H1 (cell line): ENCODE measurements around the gene PHOSPHO2. TPM values are rescaled to one million over a fixed set of nuclear protein-coding genes. Genes with fewer than 3 reads are reported as not detected.

ENCODE experiments used
- CTCF ChIA-PET: fragments of 300-600 bp; sonication (Branson Sonifier 250); formaldehyde crosslinking; loops from one replicate; lab custom pipeline; 2021; ENCODE audit not compliant: partially characterized antibody; lab: Charles Lee
- POLR2A ChIA-PET: fragments of 300-600 bp; sonication (Branson Sonifier 250); formaldehyde crosslinking; loops from one replicate; lab custom pipeline; 2021; ENCODE audit warnings: inconsistent platforms; ENCODE audit not compliant: partially characterized antibody; lab: Charles Lee
- DNase-seq, 2 experiments: peaks; one replicate each; pipeline versions ENCODE4 v3.0.0 to v3.0.0-alpha.2; 2010 to 2022; ENCODE audit warnings: low spot score in 2 of 2, low read depth in 1 of 2, mixed read lengths in 1 of 2
- FAIRE-seq: peaks from 2 replicates; lab custom pipeline; 2011; peaks lifted over from hg19 to GRCh38; lab: Jason Lieb, UNC
- H2AFZ ChIP-seq: 2 replicates; pipeline ENCODE4 v1.8.1; 2012; ENCODE audit warnings: low read length, inconsistent platforms
- H2AK5ac ChIP-seq: 2 replicates; pipeline ENCODE4 v1.6.1; 2013; ENCODE audit warnings: low read depth, low read length
- H2BK120ac ChIP-seq: replicated peaks from 2 replicates; pipeline ENCODE3; 2013; ENCODE audit warnings: low read depth, low read length, inconsistent platforms
- H2BK12ac ChIP-seq: 2 replicates; pipeline ENCODE4 v1.6.1; 2013; ENCODE audit warnings: low read depth, low read length
- H2BK15ac ChIP-seq: 2 replicates; pipeline ENCODE4 v1.6.1; 2013; ENCODE audit warnings: low read length
- H2BK20ac ChIP-seq: 2 replicates; pipeline ENCODE4 v1.6.1; 2013; ENCODE audit warnings: low read length
- H2BK5ac ChIP-seq: 2 replicates; pipeline ENCODE4 v1.6.1; 2013; ENCODE audit warnings: low read depth, low read length
- H3K14ac ChIP-seq: 2 replicates; pipeline ENCODE4 v1.6.1; 2013; ENCODE audit warnings: inconsistent platforms; ENCODE audit not compliant: insufficient read length
- H3K18ac ChIP-seq: 2 replicates; pipeline ENCODE4 v1.6.1; 2013; ENCODE audit warnings: low read length; ENCODE audit errors: extremely low read depth
- H3K23ac ChIP-seq: 2 replicates; pipeline ENCODE4 v1.6.1; 2013; ENCODE audit warnings: inconsistent platforms; ENCODE audit not compliant: insufficient read length
- H3K23me2 ChIP-seq: 2 replicates; pipeline ENCODE4 v1.6.1; 2013; ENCODE audit warnings: low read depth, low read length
- H3K27ac ChIP-seq: 2 replicates; pipeline ENCODE4 v1.6.1; 2011; ENCODE audit warnings: low read depth, low read length, inconsistent platforms
- H3K27me3 ChIP-seq, 4 experiments: replicated peaks in 1 of 4; 1 replicate in 1 of 4; 2 replicates in 3 of 4; pipeline versions ENCODE4 v1.6.1 to v1.8.1; 2011 to 2013; ENCODE audit warnings: low read length in 3 of 4, mild to moderate bottlenecking in 3 of 4, inconsistent platforms in 2 of 4, mixed read lengths in 2 of 4, moderate library complexity in 1 of 4; ENCODE audit not compliant: control insufficient read depth in 3 of 4, insufficient read depth in 3 of 4; ENCODE audit errors: extremely low read depth in 1 of 4
- H3K36me3 ChIP-seq, 4 experiments: 2 replicates each; pipeline versions ENCODE4 v1.6.1 to v1.8.1; 2011 to 2013; ENCODE audit warnings: mild to moderate bottlenecking in 4 of 4, low read length in 3 of 4, moderate library complexity in 2 of 4, control low read depth in 1 of 4, inconsistent platforms in 1 of 4; ENCODE audit not compliant: insufficient read depth in 4 of 4, control insufficient read depth in 2 of 4
- H3K4ac ChIP-seq: replicated peaks from 2 replicates; pipeline ENCODE3; 2013; ENCODE audit warnings: low read length, low read depth, mixed read lengths, inconsistent platforms; ENCODE audit not compliant: insufficient read length
- H3K4me1 ChIP-seq, 4 experiments: replicated peaks in 1 of 4; 1 replicate in 1 of 4; 2 replicates in 3 of 4; pipeline versions ENCODE4 v1.6.1 to v1.8.1; 2011 to 2013; ENCODE audit warnings: low read length in 3 of 4, inconsistent platforms in 2 of 4, mixed read lengths in 1 of 4; ENCODE audit not compliant: insufficient read depth in 4 of 4, control insufficient read depth in 3 of 4
- H3K4me2 ChIP-seq, 2 experiments: 2 replicates each; pipeline versions ENCODE4 v1.6.1 to v1.8.1; 2011 to 2013; ENCODE audit warnings: low read depth in 2 of 2, low read length in 2 of 2, control low read depth in 1 of 2, inconsistent platforms in 1 of 2, mild to moderate bottlenecking in 1 of 2; ENCODE audit not compliant: insufficient read depth in 1 of 2
- H3K4me3 ChIP-seq, 4 experiments: fragments of 200-600, 300-600 bp in 1 of 4; sonication (generic), shearing (Covaris generic), sonication (Bioruptor Twin) in 1 of 4; 2 replicates each; pipeline versions ENCODE4 v1.5.1 to v1.8.1; 2011 to 2016; ENCODE audit warnings: low read length in 4 of 4, low read depth in 3 of 4, control low read depth in 2 of 4, inconsistent platforms in 2 of 4, mild to moderate bottlenecking in 2 of 4, mixed read lengths in 1 of 4, moderate library complexity in 1 of 4; ENCODE audit not compliant: insufficient read depth in 2 of 4; ENCODE audit errors: extremely low read depth in 1 of 4
- H3K56ac ChIP-seq: replicated peaks from 2 replicates; pipeline ENCODE3; 2013; ENCODE audit warnings: low read depth, mild to moderate bottlenecking, mixed read lengths, low read length, inconsistent platforms; ENCODE audit not compliant: insufficient read length
- H3K79me1 ChIP-seq: 2 replicates; pipeline ENCODE4 v1.6.1; 2013; ENCODE audit warnings: low read depth, low read length, control low read depth
- H3K79me2 ChIP-seq, 2 experiments: 2 replicates each; pipeline versions ENCODE4 v1.6.1 to v1.8.1; 2012 to 2013; ENCODE audit warnings: low read length in 2 of 2, mild to moderate bottlenecking in 2 of 2, inconsistent platforms in 1 of 2; ENCODE audit not compliant: insufficient read depth in 2 of 2, control insufficient read depth in 1 of 2
- H3K9ac ChIP-seq, 4 experiments: replicated peaks in 1 of 4; 1 replicate in 1 of 4; 2 replicates in 3 of 4; pipeline versions ENCODE4 v1.6.1 to v1.8.1; 2011 to 2013; ENCODE audit warnings: low read depth in 3 of 4, low read length in 3 of 4, control low read depth in 2 of 4, mild to moderate bottlenecking in 2 of 4, moderate library complexity in 2 of 4, inconsistent platforms in 1 of 4; ENCODE audit errors: extremely low read depth in 1 of 4
- H3K9me3 ChIP-seq, 2 experiments: 2 replicates each; pipeline versions ENCODE4 v1.6.1 to v1.8.1; 2012 to 2013; ENCODE audit warnings: mild to moderate bottlenecking in 2 of 2, moderate library complexity in 2 of 2, control low read depth in 1 of 2, inconsistent platforms in 1 of 2, low read depth in 1 of 2, low read length in 1 of 2, mixed read lengths in 1 of 2; ENCODE audit not compliant: insufficient read depth in 2 of 2
- H4K20me1 ChIP-seq, 2 experiments: replicated peaks in 1 of 2; 2 replicates each; pipeline versions ENCODE3 to v1.8.1; 2011 to 2013; ENCODE audit warnings: inconsistent platforms in 2 of 2, low read length in 2 of 2, mild to moderate bottlenecking in 1 of 2; ENCODE audit not compliant: insufficient read depth in 2 of 2, control insufficient read depth in 1 of 2
- H4K5ac ChIP-seq: 2 replicates; pipeline ENCODE4 v1.6.1; 2013; ENCODE audit warnings: low read length, low read depth, mixed read lengths, inconsistent platforms; ENCODE audit not compliant: insufficient read length
- H4K8ac ChIP-seq: 2 replicates; pipeline ENCODE4 v1.8.0; 2013; ENCODE audit warnings: mild to moderate bottlenecking, moderate library complexity, low read length, inconsistent platforms; ENCODE audit not compliant: insufficient read depth; ENCODE audit errors: extremely low read depth
- H4K91ac ChIP-seq: replicated peaks from 2 replicates; pipeline ENCODE3; 2013; ENCODE audit warnings: low read length, mixed read lengths, inconsistent platforms; ENCODE audit not compliant: insufficient read length
- RBBP5 ChIP-seq: IDR thresholded peaks from 2 replicates; pipeline ENCODE4 v1.7.1; 2012; ENCODE audit warnings: low read depth, mild to moderate bottlenecking, inconsistent platforms, low read length, moderate library complexity, borderline replicate concordance
- TAF7 ChIP-seq: optimal IDR thresholded peaks from 2 replicates; pipeline ENCODE3; 2011; ENCODE audit warnings: low read depth, mild to moderate bottlenecking, inconsistent platforms, low read length, moderate library complexity, borderline replicate concordance
- WGBS, 2 experiments: shearing (Covaris generic) in 1 of 2; methylation state at CpG; one replicate each; pipeline versions ENCODE4 v1.1.6 to v1.1.7; 2013 to 2015; ENCODE audit warnings: low lambda C conversion rate in 2 of 2, mixed read lengths in 2 of 2, inconsistent platforms in 1 of 2, low coverage in 1 of 2, missing lambda C conversion rate in 1 of 2; ENCODE audit not compliant: insufficient replicate concordance in 2 of 2, insufficient coverage in 1 of 2, insufficient read length in 1 of 2; ENCODE audit errors: extremely low coverage in 1 of 2, missing lambda C conversion rate in 1 of 2; 5-methylcytosine and 5-hydroxymethylcytosine counted together
- polyA plus RNA-seq, 7 experiments: library from polyadenylated mRNA; depleted of rRNA in 3 of 7; stranded (reverse) in 5 of 7; unstranded in 2 of 7; fragments of >200 nt in 5 of 7; fragments of 200-250 nt in 2 of 7; gene quantifications; 1 replicate in 5 of 7; 2 replicates in 1 of 7; 4 replicates in 1 of 7; pipeline versions ENCODE4 v1.2.1 to v1.2.3, GENCODE V29; 2011 to 2013; ENCODE audit warnings: missing spikeins in 2 of 7, mixed read lengths in 2 of 7
- total RNA-seq: library from RNA; stranded (reverse); fragmentation: NEBNext Ultra II Directional; extraction: Animal tissue kit (Norgen Biotek cat#: 25700); gene quantifications from 2 replicates; pipeline ENCODE4 v1.2.1, GENCODE V29; 2021

Gene PHOSPHO2
- total and polyA plus RNA-seq, 2 of the 8 experiments (the other 6 are each of a cell fraction or from before 2014, with no cell fraction given), result 2.4 to 8.5 TPM

- no peak overlapping the region for H3K56ac ChIP-seq
- no peak overlapping the region for H3K9ac ChIP-seq
- H3K4me1 ChIP-seq, result no peaks in the 10 kb centered on the region
- H2BK15ac ChIP-seq, result no peak overlapping the region
- ChIA-PET CTCF (no interaction called here), POLR2A (no interaction called here)
- no peak overlapping the region for H3K4me3 ChIP-seq
- H4K8ac ChIP-seq, result no peak overlapping the region
- H3K4me2 ChIP-seq, result no peak overlapping the region
- H3K9me3 ChIP-seq, result no peaks in the 10 kb centered on the region
- H3K27ac ChIP-seq, result no peak overlapping the region
- no peaks in the 10 kb centered on the region for H3K79me1 ChIP-seq
- H3K27me3 ChIP-seq, result no peaks in the 10 kb centered on the region
- no peaks in the 10 kb centered on the region; the same call in 1 of the 2 replicates for H3K23me2 ChIP-seq
- H2BK5ac ChIP-seq, result no peak overlapping the region
- DNase-seq, result no peak
- no peaks in the 10 kb centered on the region for H3K36me3 ChIP-seq
- H2AK5ac ChIP-seq, result no peak overlapping the region
- TF ChIP-seq TAF7 (no peak), RBBP5 (no peak)
- TF ChIP-seq, all 59 proteins: peak for 0
- Histone ChIP-seq H4K91ac (no peak overlapping the region), H2BK120ac (no peak overlapping the region), H3K79me2 (no peaks in the 10 kb centered on the region), H3K4ac (no peak overlapping the region), H2AFZ (no peak overlapping the region), H2BK12ac (no peak overlapping the region), H2BK20ac (no peak overlapping the region), H4K5ac (no peak overlapping the region), H3K23ac (no peak overlapping the region), H3K18ac (no peak overlapping the region), H4K20me1 (peaks cover 0 to 1% of the 10 kb centered on the region in 2 experiments), H3K14ac (no peak overlapping the region)
- 91% methylated on average over 2 of the region's 2 CpGs; no CpG with 5 or more reads in 1 of the 2 experiments for WGBS, 2 experiments
- no peak for FAIRE-seq
These were observed 46.8 kb upstream of the PHOSPHO2 start for GRCh38 chr2:169647496-169647895.
